Activated CD4-positive, alpha-beta memory T cell treated with anti-CD3 and anti-CD28 coated beads for 36 hours (primary cell): ENCODE measurements around the gene RNF17. TPM values are rescaled to one million over a fixed set of nuclear protein-coding genes. Genes with fewer than 3 reads are reported as not detected.
"Not testable (repeated sequence)": the region's sequence is repeated elsewhere in the genome, so short reads cannot be mapped to it uniquely, and the experiment has no call there.

Experiments
- CTCF ChIA-PET: fragments of 350-600 bp; sonication (Branson Sonifier 250); formaldehyde crosslinking; loops from one replicate; lab custom pipeline; 2021; ENCODE audit warnings: antibody characterized with exemption, inconsistent platforms; lab: Charles Lee
- POLR2A ChIA-PET: fragments of 350-600 bp; sonication (Branson Sonifier 250); formaldehyde crosslinking; loops from one replicate; lab custom pipeline; 2021; ENCODE audit warnings: antibody characterized with exemption; lab: Charles Lee
- DNase-seq: peaks from one replicate; pipeline ENCODE4 v3.0.0-alpha.2; 2020
- H3K27ac Mint-ChIP-seq: one replicate; pipeline ENCODE4 v1.8.0; 2021; ENCODE audit warnings: mixed read lengths
- H3K27me3 Mint-ChIP-seq: one replicate; pipeline ENCODE4 v1.8.0; 2021; ENCODE audit warnings: mixed read lengths
- H3K36me3 Mint-ChIP-seq: one replicate; pipeline ENCODE4 v1.8.0; 2021; ENCODE audit warnings: mixed read lengths
- H3K4me1 Mint-ChIP-seq: one replicate; pipeline ENCODE4 v1.8.0; 2021; ENCODE audit warnings: low read depth, mixed read lengths
- H3K4me3 Mint-ChIP-seq: one replicate; pipeline ENCODE4 v1.8.0; 2021; ENCODE audit warnings: mild to moderate bottlenecking, mixed read lengths
- H3K9me3 Mint-ChIP-seq: one replicate; pipeline ENCODE4 v1.8.0; 2021; ENCODE audit warnings: mixed read lengths
- intact Hi-C: fragments of 100-400 bp; cut with micrococcal nuclease; formaldehyde crosslinking; loops from one replicate; pipeline ENCODE4 v1.15.1; 2023
- total RNA-seq, 2 experiments: library from RNA; stranded (reverse); gene quantifications; one replicate each; pipeline ENCODE4 v1.2.3, GENCODE V29; 2021

RNF17 gene
- total RNA-seq, 2 experiments from 2014 or later, result not detected

DNA sequence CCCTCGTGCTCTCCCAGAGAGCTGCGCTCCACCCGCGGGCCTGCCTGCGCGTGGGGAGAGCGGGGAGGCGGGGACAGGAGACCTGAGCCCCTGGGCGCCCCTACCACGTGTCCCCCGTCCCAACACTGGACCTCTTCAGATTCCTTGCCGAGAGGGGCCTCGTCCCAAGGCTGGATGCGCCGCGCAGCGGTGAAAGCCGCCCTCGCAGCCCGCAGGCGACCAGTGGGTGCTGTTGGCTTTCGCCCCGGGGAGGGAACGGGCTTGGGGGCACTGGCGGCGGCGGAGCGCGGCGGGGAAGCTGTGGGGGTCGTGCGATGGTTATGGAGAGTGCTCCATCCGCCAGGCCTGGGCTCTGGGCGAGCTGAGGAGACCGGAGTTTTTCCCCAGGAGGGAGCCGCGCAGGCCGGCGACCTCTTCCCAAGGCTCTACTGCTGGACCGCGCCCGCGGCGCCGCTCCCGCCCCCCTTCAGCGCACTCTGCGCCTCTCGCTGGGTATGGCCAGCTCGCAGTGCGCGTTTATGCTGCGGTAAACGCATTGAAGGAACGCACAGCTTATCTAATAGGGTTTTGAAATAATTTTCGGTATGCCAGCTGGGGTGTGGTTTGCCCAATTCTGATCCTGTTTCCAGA lies 17.2 kb upstream of the RNF17 start:
- ChIA-PET CTCF (interaction anchor here (0.6 to 1.0 kb wide), 3 partner anchors 52 to 222 kb away, joined by 3 to 5 read pairs (median 3); no protein-coding TSS in a partner anchor), POLR2A (interaction anchor here (0.6 kb wide), 1 partner anchor 176 kb away, joined by 3 read pairs; no protein-coding TSS in a partner anchor)
- Mint-ChIP-seq H3K27ac (no peak overlapping the region), H3K4me3 (peak overlapping the region; percentile 45), H3K36me3 (no peaks in the 10 kb centered on the region), H3K27me3 (peaks cover 46% of the 10 kb centered on the region), H3K9me3 (no peaks in the 10 kb centered on the region), H3K4me1 (peaks cover 15% of the 10 kb centered on the region)
- intact Hi-C loops, result loop anchor here (10.0 kb wide), 2 partner anchors 218 to 248 kb away; no protein-coding TSS in a partner anchor
- no peak for DNase-seq

DNA sequence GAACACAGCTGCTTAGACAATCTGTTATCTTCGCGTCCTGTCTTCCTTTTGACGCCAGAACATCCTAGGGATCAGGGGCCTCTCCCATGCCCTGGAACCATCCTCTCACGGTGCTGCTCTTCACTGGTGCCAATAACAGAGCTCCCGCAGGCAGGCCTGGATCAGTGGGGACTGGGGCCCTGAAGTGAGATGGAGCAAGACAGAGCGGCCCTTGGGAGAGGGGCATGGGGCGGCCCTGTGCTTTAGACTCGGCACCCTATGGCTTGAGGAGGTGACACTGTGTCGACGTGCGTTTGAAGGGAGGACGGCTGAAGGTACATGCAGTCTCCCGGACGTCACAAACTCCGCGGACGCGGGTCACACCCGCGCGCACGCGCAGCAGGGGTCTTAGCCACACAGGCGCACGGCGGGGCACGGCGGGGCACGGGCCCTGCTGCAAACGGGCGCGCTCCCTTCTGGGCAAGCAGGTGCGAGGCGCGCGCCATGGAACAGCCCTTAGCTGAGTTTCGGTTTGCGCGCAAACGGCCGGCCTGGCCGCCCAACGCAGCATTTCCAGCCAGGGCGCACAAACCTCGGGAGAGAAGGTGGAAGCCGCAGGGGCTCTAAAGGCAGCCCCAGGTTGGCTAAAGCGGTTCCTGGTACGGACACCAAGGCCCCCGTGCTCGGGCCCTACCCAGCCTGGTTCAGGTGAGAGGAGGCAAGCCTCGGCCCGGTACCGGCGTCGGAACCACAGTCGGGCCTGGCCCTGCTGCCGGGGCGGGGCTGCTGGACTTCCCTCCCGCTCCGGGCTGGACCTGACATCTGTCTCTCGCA lies 16.5 kb upstream of the RNF17 start:
- intact Hi-C loops, result loop anchor here (10.0 kb wide), 2 partner anchors 217 to 247 kb away; no protein-coding TSS in a partner anchor
- Mint-ChIP-seq H3K27ac (no peak overlapping the region), H3K9me3 (no peaks in the 10 kb centered on the region), H3K4me3 (peak overlapping the region; percentile 64), H3K36me3 (no peaks in the 10 kb centered on the region), H3K27me3 (peaks cover 46% of the 10 kb centered on the region), H3K4me1 (peaks cover 15% of the 10 kb centered on the region)
- peak; percentile 37 for DNase-seq
- ChIA-PET POLR2A (interaction anchor here (0.6 kb wide), 1 partner anchor 177 kb away, joined by 3 read pairs; no protein-coding TSS in a partner anchor), CTCF (interaction anchor here (0.6 to 1.0 kb wide), 2 partner anchors 55 to 221 kb away, joined by 3 to 5 read pairs; no protein-coding TSS in a partner anchor)

DNA sequence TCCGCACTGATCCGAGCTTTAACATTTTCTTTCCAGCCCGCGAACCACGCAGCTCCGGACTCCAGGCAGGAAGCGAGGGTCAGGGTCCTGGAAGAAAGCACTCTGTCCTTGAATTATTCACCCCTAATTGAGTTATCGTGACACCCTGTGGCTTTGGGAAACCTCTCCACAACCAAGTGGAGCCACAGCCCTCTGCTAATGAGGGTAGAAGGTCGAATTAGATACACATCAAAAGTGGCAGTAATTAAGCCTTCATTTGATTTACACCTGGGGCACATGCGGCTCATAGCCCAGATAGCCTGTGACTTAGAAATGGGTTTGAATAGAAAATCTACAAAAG lies 15.9 kb upstream of the RNF17 start:
- H3K9me3 Mint-ChIP-seq, result no peaks in the 10 kb centered on the region
- no peaks in the 10 kb centered on the region for H3K36me3 Mint-ChIP-seq
- H3K27ac Mint-ChIP-seq, result no peak overlapping the region
- peak overlapping the region; percentile 64 for H3K4me3 Mint-ChIP-seq
- ChIA-PET CTCF (interaction anchor here (0.6 kb wide), 1 partner anchor 18 kb away, joined by 3 read pairs; no protein-coding TSS in a partner anchor), POLR2A (no interaction called here)
- peaks cover 15% of the 10 kb centered on the region for H3K4me1 Mint-ChIP-seq
- DNase-seq, result no peak
- H3K27me3 Mint-ChIP-seq, result peaks cover 44% of the 10 kb centered on the region
- intact Hi-C loops, result loop anchor here (10.0 kb wide), 2 partner anchors 217 to 247 kb away; no protein-coding TSS in a partner anchor

DNA sequence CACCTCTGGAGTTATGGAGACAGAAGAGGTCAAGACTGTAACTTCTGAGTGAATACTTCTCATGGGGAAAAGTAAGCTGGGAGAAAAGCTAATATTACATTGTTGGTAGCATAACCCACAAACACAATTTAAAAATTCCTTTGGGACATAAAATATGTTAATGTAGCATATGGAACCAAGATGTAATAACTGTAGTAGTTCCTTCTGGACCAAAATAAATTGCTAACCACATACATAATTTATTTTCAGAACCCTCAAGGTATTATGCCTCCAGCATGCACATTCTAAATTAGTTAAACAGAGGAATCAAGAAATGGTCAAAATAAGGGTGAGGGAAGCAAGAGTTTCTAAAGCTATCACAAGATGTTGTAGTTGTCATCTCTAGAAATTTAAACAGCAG lies 4.8 kb upstream of the RNF17 start:
- no peak for DNase-seq
- CTCF ChIA-PET, result no interaction called here
- H3K27ac Mint-ChIP-seq, result no peak overlapping the region
- POLR2A ChIA-PET, result no interaction called here
- no peaks in the 10 kb centered on the region for H3K36me3 Mint-ChIP-seq
- no peak overlapping the region for H3K4me3 Mint-ChIP-seq
- H3K4me1 Mint-ChIP-seq, result no peaks in the 10 kb centered on the region
- peaks cover 7% of the 10 kb centered on the region for H3K27me3 Mint-ChIP-seq
- intact Hi-C loops, result no loop called here
- H3K9me3 Mint-ChIP-seq, result no peaks in the 10 kb centered on the region

DNA sequence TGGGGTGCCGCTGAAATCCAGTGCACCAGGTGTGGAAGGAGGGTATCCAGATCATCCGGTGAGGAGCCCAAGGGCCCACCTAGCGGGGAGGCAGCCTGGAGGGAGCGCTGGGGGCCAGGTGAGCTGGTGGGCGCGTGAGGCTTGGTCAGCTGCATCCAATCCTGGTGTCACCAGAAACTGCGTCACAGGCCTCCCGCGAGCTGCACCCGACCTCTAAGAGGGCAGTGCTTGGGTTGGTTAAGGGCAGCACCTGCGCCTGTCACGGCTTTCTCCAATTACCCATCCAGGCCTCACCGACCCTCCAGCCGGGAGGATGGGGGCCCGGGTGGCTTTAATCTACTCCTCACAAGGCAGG lies 284 bp downstream of the RNF17 start:
- intact Hi-C loops, result no loop called here
- Mint-ChIP-seq H3K27ac (no peak overlapping the region), H3K9me3 (no peaks in the 10 kb centered on the region), H3K4me3 (no peak overlapping the region), H3K4me1 (no peaks in the 10 kb centered on the region), H3K36me3 (no peaks in the 10 kb centered on the region), H3K27me3 (peaks cover 1% of the 10 kb centered on the region)
- ChIA-PET CTCF (no interaction called here), POLR2A (no interaction called here)
- DNase-seq, result no peak

DNA sequence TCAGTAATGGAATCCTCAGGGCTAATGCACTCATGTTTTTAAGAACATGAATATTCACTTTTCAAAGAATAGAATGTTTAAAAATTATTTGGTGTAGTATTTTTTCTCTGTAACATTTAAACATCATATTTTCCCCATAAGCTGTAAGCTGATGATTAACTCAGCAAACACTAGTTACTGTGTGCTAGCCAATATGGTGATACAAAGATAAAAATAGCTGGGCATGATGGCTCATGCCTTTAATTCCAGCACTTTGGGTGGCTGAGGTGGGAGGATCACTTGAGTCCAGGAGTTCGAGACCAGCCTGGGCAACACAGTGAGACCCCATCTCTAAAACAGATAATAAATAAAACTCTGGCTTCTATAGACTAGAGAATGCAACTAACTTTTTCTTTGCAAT lies 13.2 kb downstream of the RNF17 start:
- no peak for DNase-seq
- no peaks in the 10 kb centered on the region for H3K36me3 Mint-ChIP-seq
- no peaks in the 10 kb centered on the region for H3K4me1 Mint-ChIP-seq
- H3K27me3 Mint-ChIP-seq, result peaks cover 28% of the 10 kb centered on the region
- ChIA-PET CTCF (no interaction called here), POLR2A (no interaction called here)
- H3K4me3 Mint-ChIP-seq, result no peak overlapping the region
- H3K9me3 Mint-ChIP-seq, result no peaks in the 10 kb centered on the region
- intact Hi-C loops, result no loop called here
- no peak overlapping the region for H3K27ac Mint-ChIP-seq

DNA sequence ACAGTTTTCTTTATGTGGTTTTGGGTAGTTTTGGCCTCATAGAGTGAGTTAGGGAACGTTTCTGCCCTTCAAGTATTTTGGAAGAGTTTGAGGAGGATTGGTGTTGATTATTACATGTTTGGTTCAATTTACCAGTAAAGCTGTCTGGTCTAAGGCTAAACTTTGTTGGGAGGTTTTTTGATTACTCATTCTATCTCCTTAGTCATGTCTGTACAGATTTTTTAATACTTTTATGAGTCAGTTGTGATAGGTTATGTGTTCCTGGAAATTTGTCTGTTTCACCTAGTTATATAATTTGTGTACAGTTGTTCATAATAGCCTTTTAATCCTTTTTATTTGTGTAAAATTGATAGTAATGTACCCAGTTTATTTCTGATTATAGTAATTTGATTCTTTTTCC lies 20.4 kb downstream of the RNF17 start:
- peaks cover 38% of the 10 kb centered on the region for H3K27me3 Mint-ChIP-seq
- H3K4me3 Mint-ChIP-seq, result no peak overlapping the region
- CTCF ChIA-PET, result no interaction called here
- peaks cover 6% of the 10 kb centered on the region for H3K4me1 Mint-ChIP-seq
- no peak overlapping the region for H3K27ac Mint-ChIP-seq
- DNase-seq, result no peak
- H3K36me3 Mint-ChIP-seq, result no peaks in the 10 kb centered on the region
- peaks cover 10% of the 10 kb centered on the region for H3K9me3 Mint-ChIP-seq
- POLR2A ChIA-PET, result no interaction called here
- intact Hi-C loops, result no loop called here

DNA sequence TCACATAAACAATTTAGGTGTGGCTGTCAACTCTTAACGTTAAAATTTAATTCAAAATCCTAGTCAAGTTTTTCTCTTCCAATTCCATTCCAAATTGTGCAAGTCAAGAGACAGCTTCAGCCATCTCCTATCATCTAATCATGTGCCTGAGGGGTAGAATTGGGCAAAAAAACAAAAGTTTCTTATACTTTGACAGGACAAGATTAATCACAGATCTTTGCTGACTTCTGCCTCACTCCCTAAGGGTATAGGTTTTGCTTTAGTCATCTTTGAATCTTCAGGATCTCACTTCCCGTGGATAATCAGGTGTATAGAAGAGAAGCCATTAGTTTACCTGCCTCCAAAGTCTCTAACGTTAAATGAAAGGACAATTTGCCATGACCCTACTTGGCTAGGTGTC lies 24.6 kb downstream of the RNF17 start:
- CTCF ChIA-PET, result interaction anchor here (0.7 kb wide), 1 partner anchor 196 kb away, joined by 4 read pairs; no protein-coding TSS in a partner anchor
- H3K27ac Mint-ChIP-seq, result no peak overlapping the region
- POLR2A ChIA-PET, result no interaction called here

DNA sequence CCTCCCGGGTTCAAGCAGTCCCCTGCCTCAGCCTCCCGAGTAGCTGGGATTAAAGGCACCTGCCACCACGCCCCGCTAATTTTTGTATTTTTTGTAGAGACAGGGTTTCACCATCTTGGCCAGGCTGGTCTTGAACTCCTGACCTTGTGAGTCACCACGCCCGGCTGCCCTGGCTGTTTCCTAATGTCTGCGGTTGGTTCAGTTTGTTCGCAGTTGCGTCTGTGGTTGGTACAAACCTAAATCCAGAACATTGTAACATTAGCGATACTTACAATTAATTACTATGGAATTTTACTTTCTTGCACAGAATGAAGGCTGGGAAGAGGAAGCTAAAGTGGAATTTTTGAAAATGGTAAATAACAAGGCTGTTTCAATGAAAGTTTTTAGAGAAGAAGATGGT lies 38.1 kb downstream of the RNF17 start:
- Mint-ChIP-seq H3K4me1 (no peaks in the 10 kb centered on the region), H3K27ac (no peak overlapping the region), H3K36me3 (no peaks in the 10 kb centered on the region), H3K27me3 (peaks cover 11% of the 10 kb centered on the region), H3K9me3 (no peaks in the 10 kb centered on the region), H3K4me3 (no peak overlapping the region)
- DNase-seq, result no peak
- CTCF ChIA-PET, result no interaction called here
- intact Hi-C loops, result no loop called here
- POLR2A ChIA-PET, result no interaction called here

More for the DNA sequence above, 24.6 kb downstream of the RNF17 start:
- H3K36me3 Mint-ChIP-seq, result no peaks in the 10 kb centered on the region
- DNase-seq, result no peak
- H3K4me3 Mint-ChIP-seq, result no peak overlapping the region
- peaks cover 6% of the 10 kb centered on the region for H3K4me1 Mint-ChIP-seq
- peaks cover 10% of the 10 kb centered on the region for H3K9me3 Mint-ChIP-seq
- peaks cover 34% of the 10 kb centered on the region for H3K27me3 Mint-ChIP-seq
- intact Hi-C loops, result no loop called here

DNA sequence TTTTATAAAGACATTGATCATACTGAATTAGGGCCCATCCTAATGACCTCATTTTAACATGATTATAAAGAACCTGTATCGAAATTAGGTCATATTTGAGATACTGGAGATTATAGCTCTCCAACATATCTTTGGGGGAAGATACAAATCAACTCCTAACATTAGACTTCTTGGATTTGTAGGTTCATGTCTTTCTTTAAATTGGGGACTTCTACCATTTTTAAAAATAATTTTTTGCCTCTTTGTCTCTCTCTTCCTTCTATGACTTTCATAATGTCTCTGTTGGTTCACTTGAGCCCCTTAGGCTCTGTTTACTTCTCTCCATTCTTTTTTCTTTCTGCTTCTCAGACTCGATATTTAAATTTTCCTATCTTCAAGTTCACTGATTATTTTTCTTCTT lies 57.2 kb downstream of the RNF17 start:
- no peaks in the 10 kb centered on the region for H3K4me1 Mint-ChIP-seq
- H3K9me3 Mint-ChIP-seq, result peaks cover 8% of the 10 kb centered on the region
- no peak overlapping the region for H3K4me3 Mint-ChIP-seq
- H3K36me3 Mint-ChIP-seq, result no peaks in the 10 kb centered on the region
- CTCF ChIA-PET, result no interaction called here
- POLR2A ChIA-PET, result no interaction called here
- H3K27ac Mint-ChIP-seq, result no peak overlapping the region
- intact Hi-C loops, result no loop called here
- peaks cover 27% of the 10 kb centered on the region for H3K27me3 Mint-ChIP-seq
- no peak for DNase-seq

DNA sequence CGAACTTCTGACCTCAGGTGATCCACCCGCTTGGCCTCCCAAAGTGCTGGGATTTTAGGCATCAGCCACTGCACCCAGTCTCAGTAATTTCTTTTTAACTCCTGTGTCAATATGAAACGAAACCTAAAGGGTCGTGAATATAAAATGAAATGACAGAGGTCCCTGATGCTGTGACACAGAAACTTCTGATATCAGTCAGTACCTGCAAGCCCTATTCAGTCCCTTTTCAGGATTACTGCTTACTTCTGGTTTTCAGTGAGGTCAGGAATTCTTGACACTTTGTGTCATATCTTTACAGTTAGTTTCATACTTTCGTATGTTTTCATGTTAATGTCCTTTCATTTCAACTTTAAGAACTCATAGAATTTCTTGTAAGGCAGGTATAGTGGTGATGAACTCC lies 58.7 kb downstream of the RNF17 start:
- peak; percentile 9 for DNase-seq
- ChIA-PET POLR2A (no interaction called here), CTCF (no interaction called here)
- H3K4me3 Mint-ChIP-seq, result no peak overlapping the region
- H3K36me3 Mint-ChIP-seq, result no peaks in the 10 kb centered on the region
- no peaks in the 10 kb centered on the region for H3K4me1 Mint-ChIP-seq
- H3K9me3 Mint-ChIP-seq, result peaks cover 8% of the 10 kb centered on the region
- H3K27ac Mint-ChIP-seq, result no peak overlapping the region
- intact Hi-C loops, result no loop called here
- peaks cover 27% of the 10 kb centered on the region for H3K27me3 Mint-ChIP-seq

DNA sequence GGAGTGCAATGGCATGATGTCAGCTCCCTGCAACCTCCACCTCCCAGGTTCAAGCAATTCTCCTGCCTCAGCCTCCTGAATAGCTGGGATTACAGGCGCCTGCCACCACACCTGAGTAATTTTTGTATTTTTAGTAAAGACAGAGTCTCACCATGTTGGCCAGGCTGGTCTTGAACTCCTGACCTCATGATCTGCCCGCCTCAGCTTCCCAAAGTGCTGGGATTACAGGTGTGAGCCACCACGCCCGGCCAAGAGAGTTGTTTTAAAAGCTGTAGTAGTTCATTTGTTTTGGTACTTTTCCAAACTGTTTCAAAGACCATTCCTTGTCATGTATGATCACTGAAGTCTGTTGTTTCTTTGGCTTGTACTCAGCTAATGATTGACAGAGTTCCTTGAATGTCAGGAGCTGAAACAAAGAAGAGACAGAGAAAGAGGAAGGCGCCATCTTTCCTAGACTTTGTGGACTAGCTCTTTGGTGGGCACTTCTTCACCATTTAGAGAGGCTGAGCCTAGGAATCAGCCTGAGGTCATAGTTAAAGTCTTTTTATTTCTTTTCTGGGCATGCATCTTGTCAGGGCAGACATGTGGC lies 59.2 kb downstream of the RNF17 start:
- CTCF ChIA-PET, H3K36me3 Mint-ChIP-seq: not testable (repeated sequence)

More for the DNA sequence above, 59.2 kb downstream of the RNF17 start:
- POLR2A ChIA-PET, H3K4me3 Mint-ChIP-seq, H3K4me1 Mint-ChIP-seq, DNase-seq, intact Hi-C loops, H3K9me3 Mint-ChIP-seq, H3K27ac Mint-ChIP-seq: not testable (repeated sequence)
- peaks cover 27% of the 10 kb centered on the region for H3K27me3 Mint-ChIP-seq
